A673 (cell line): ENCODE measurements around the gene MRFAP1. TPM values are rescaled to one million over a fixed set of nuclear protein-coding genes. Genes with fewer than 3 reads are reported as not detected.

ENCODE experiments used
- BruUV-seq: library from RNA; stranded (reverse); fragments of 400-500 nt; replicated peaks from 2 replicates; lab custom pipeline; 2021; lab: Mats Ljungman, UMichigan
- CTCF ChIA-PET: fragments of 300-600 bp; sonication (Branson Sonifier 250); formaldehyde crosslinking; loops from one replicate; lab custom pipeline; 2022; ENCODE audit warnings: antibody characterized with exemption; lab: Charles Lee
- POLR2A ChIA-PET: fragments of 300-600 bp; sonication (Branson Sonifier 250); formaldehyde crosslinking; loops from one replicate; lab custom pipeline; 2022; ENCODE audit warnings: antibody characterized with exemption; ENCODE audit not compliant: low non-redundant PET; lab: Charles Lee
- DNase-seq: peaks from one replicate; pipeline ENCODE4 v3.0.0-alpha.2; 2015; ENCODE audit warnings: low spot score
- H3K27ac ChIP-seq: fragments of 200-600 bp; sonication (generic); 2 replicates; pipeline ENCODE4 v1.5.1; 2016; ENCODE audit warnings: mixed run types, low read depth, mild to moderate bottlenecking, mixed read lengths, antibody characterized with exemption, low read length; ENCODE audit not compliant: poor library complexity, severe bottlenecking
- H3K27me3 ChIP-seq: fragments of 200-600 bp; sonication (generic); replicated peaks from 2 replicates; pipeline ENCODE4 v1.6.1; 2017; ENCODE audit warnings: mixed run types, low read depth, mild to moderate bottlenecking, mixed read lengths, antibody characterized with exemption, low read length; ENCODE audit not compliant: insufficient read depth, poor library complexity
- H3K36me3 ChIP-seq: fragments of 200-600 bp; sonication (generic); 2 replicates; pipeline ENCODE4 v1.6.1; 2016; ENCODE audit warnings: mixed run types, mild to moderate bottlenecking, mixed read lengths, antibody characterized with exemption, low read length; ENCODE audit not compliant: insufficient read depth, poor library complexity, severe bottlenecking
- H3K4me1 ChIP-seq: fragments of 200-600 bp; sonication (generic); 2 replicates; pipeline ENCODE4 v1.6.1; 2017; ENCODE audit warnings: mixed run types, mild to moderate bottlenecking, mixed read lengths, antibody characterized with exemption, low read length; ENCODE audit not compliant: insufficient read depth, poor library complexity, severe bottlenecking
- H3K4me3 ChIP-seq: fragments of 200-600 bp; sonication (generic); 2 replicates; pipeline ENCODE4 v1.5.1; 2016; ENCODE audit warnings: low read depth, mixed run types, mild to moderate bottlenecking, mixed read lengths, low read length; ENCODE audit not compliant: poor library complexity, severe bottlenecking
- H3K9me3 ChIP-seq: fragments of 200-600 bp; sonication (generic); 2 replicates; pipeline ENCODE4 v1.6.1; 2016; ENCODE audit warnings: mixed run types, low read depth, mild to moderate bottlenecking, mixed read lengths, antibody characterized with exemption, low read length; ENCODE audit not compliant: poor library complexity, severe bottlenecking
- EZH2 ChIP-seq: fragments of 200-600 bp; sonication (generic); IDR thresholded peaks from 2 replicates; pipeline ENCODE4 v1.6.1; 2017; ENCODE audit warnings: borderline replicate concordance, low read depth, mild to moderate bottlenecking, mixed read lengths, antibody characterized with exemption, low read length; ENCODE audit not compliant: poor library complexity, severe bottlenecking
- intact Hi-C: fragments of 100-400 bp; cut with micrococcal nuclease; formaldehyde crosslinking; loops from one replicate; pipeline ENCODE4 v1.10.0; 2022; ENCODE audit not compliant: unreplicated experiment
- total RNA-seq: library from RNA; stranded (reverse); gene quantifications from 2 replicates; pipeline ENCODE4 v1.2.3, GENCODE V29; 2021
- TF ChIP-seq, protein P1 (sequence below): fragments of 300-800, 200-600 bp; sonication (generic); conservative IDR thresholded peaks from 2 replicates; pipeline ENCODE4 v1.5.1; 2017; ENCODE audit warnings: low read depth, mild to moderate bottlenecking, antibody characterized with exemption, low read length, moderate library complexity, mixed read lengths

Gene MRFAP1
- total RNA-seq, 1 experiment from 2014 or later: 402 TPM

- Histone ChIP-seq H3K4me3 (no peak overlapping the region), H3K27ac (no peak overlapping the region), H3K9me3 (no peaks in the 10 kb centered on the region), H3K27me3 (no peaks in the 10 kb centered on the region), H3K36me3 (peaks cover 11% of the 10 kb centered on the region), H3K4me1 (peaks cover 12% of the 10 kb centered on the region)
- POLR2A ChIA-PET: no interaction called here
- TF ChIP-seq EZH2: no peak
- TF ChIP-seq, protein P1, sequence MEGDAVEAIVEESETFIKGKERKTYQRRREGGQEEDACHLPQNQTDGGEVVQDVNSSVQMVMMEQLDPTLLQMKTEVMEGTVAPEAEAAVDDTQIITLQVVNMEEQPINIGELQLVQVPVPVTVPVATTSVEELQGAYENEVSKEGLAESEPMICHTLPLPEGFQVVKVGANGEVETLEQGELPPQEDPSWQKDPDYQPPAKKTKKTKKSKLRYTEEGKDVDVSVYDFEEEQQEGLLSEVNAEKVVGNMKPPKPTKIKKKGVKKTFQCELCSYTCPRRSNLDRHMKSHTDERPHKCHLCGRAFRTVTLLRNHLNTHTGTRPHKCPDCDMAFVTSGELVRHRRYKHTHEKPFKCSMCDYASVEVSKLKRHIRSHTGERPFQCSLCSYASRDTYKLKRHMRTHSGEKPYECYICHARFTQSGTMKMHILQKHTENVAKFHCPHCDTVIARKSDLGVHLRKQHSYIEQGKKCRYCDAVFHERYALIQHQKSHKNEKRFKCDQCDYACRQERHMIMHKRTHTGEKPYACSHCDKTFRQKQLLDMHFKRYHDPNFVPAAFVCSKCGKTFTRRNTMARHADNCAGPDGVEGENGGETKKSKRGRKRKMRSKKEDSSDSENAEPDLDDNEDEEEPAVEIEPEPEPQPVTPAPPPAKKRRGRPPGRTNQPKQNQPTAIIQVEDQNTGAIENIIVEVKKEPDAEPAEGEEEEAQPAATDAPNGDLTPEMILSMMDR: no peak; the same call in none of the 2 replicates
- no TSS peak for BruUV-seq
- intact Hi-C loops: no loop called here
- CTCF ChIA-PET: no interaction called here
- DNase-seq: no peak
Observed at GRCh38 chr4:6680372-6681034, 40.0 kb downstream of the MRFAP1 start.

DNA sequence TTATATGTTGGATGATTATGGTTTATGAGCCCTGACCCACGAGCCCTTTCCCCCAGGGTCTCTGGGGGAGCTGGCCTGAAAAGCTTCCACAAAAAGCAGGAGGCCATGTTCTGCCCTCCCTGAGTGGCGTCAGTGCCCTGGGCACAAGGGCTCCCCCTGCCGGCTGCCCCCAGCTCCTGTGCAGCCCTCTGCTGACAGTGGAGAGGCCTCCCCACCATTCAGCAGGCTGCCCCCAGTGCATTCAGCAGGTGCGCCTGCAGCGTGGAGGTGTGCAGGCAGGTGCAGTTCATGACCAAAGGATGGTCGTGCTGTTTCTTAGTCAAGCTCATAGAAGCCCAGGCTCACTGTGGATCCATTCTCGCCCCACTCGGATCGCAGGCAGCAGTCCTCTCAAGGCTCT is 40.7 kb downstream of the MRFAP1 start:
- CTCF ChIA-PET: interaction anchor here (0.6 kb wide), 1 partner anchor 57 kb away, joined by 7 read pairs; no protein-coding TSS in a partner anchor
- DNase-seq: no peak
- intact Hi-C loops: no loop called here
- no peak for TF ChIP-seq EZH2
- TF ChIP-seq, protein P1: no peak
- Histone ChIP-seq H3K4me1 (peaks cover 5% of the 10 kb centered on the region), H3K27me3 (no peaks in the 10 kb centered on the region), H3K36me3 (peaks cover 4% of the 10 kb centered on the region), H3K4me3 (no peak overlapping the region), H3K27ac (no peak overlapping the region), H3K9me3 (no peaks in the 10 kb centered on the region)
- no TSS peak for BruUV-seq
- POLR2A ChIA-PET: no interaction called here

DNA sequence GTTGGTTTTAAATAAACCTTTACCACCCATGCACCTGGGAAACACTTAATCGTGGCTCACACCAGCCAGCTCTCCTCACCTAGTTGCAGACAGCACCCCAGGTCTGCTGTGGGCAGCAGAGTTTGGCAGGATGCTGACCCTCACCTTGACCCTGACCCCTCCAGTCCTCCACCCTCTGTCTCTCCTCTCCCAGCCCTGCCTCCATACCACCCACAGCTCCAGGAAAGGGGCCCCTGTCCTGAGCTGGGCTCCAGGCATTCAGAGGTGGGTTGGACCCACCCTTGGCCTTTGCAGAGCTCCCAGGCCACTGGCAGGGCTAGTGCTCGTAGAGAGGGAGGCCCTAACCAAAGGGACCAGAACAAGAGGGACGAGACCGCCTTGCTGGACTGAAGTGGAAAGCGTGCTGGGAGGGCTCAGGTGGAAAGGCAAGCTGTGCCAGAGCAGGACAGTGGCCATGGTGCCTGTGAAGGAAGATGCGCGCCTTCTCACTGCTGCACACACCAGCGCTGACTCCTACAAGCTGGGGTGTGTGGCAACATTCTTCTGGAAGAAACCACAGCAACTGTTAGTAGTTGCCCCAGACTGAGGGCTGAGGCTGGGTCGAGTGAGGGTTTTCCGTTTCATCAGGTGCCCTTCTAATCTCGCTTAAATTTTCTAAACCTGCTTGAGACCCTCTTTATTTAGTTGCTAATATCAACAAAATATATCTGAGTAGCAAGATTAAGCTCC is 42.5 kb downstream of the MRFAP1 start:
- ChIA-PET CTCF (no interaction called here), POLR2A (no interaction called here)
- BruUV-seq: no TSS peak
- intact Hi-C loops: no loop called here
- Histone ChIP-seq H3K27ac (no peak overlapping the region), H3K9me3 (no peaks in the 10 kb centered on the region), H3K36me3 (no peaks in the 10 kb centered on the region), H3K27me3 (no peaks in the 10 kb centered on the region), H3K4me3 (no peak overlapping the region), H3K4me1 (no peaks in the 10 kb centered on the region)
- DNase-seq: no peak
- TF ChIP-seq EZH2: no peak
- TF ChIP-seq, protein P1: no peak
